Measurements from ENCODE around the gene SMIM20.

DNA sequence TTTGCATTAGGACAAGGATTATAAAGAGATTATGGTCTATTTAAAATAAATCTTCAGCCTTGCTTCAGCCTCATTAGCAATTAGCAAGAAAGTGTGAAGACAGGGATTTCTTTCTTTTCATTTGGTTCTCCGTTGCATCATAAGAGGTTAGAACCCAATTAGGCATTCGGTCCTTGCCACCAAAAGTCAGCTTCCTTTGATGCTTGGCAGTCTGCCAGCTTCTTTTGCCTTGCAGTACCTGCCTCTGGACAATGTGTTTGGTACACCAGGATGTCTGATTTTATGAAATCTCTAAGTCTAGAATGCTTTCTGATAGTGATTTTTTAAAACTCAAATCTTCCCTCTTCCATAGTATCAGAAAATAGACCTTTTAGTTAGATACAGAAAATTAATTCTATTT is 12.4 kb downstream of the SMIM20 start:
- TF ChIP-seq POLR2A (IDR thresholded peaks at IDR 0.05; ENCODE audit: low read depth, low read length) (no peak), POLR2AphosphoS5 (IDR thresholded peaks at IDR 0.05; ENCODE audit: low read depth, low read length) (no peak), TAF1 (IDR thresholded peaks at IDR 0.05; ENCODE audit: borderline replicate concordance, low read depth, low read length) (no peak)

All from GM12892 (cell line).